NT2/D1 (cell line): Measurements from ENCODE around the gene CEP19.

ENCODE experiments used
- DNase-seq: peaks from one replicate; pipeline ENCODE4 v3.0.0-alpha.2; 2011; ENCODE audit warnings: low read depth, low spot score
- H3K27me3 ChIP-seq: 2 replicates; pipeline ENCODE4 v1.6.0; 2011; ENCODE audit warnings: mild to moderate bottlenecking; ENCODE audit not compliant: insufficient read length, insufficient read depth
- H3K36me3 ChIP-seq: 2 replicates; pipeline ENCODE4 v1.6.1; 2011; ENCODE audit warnings: mild to moderate bottlenecking, low read length, mixed read lengths; ENCODE audit not compliant: insufficient read depth, insufficient read length
- H3K4me1 ChIP-seq: 2 replicates; pipeline ENCODE4 v1.5.1; 2011; ENCODE audit not compliant: insufficient read depth, insufficient read length
- H3K4me3 ChIP-seq: 2 replicates; pipeline ENCODE4 v1.5.1; 2011; ENCODE audit warnings: low read depth; ENCODE audit not compliant: insufficient read length
- H3K9ac ChIP-seq: 2 replicates; pipeline ENCODE4 v1.6.0; 2011; ENCODE audit warnings: low read depth; ENCODE audit not compliant: insufficient read length
- H3K9me3 ChIP-seq: 2 replicates; pipeline ENCODE4 v1.5.1; 2011; ENCODE audit warnings: mild to moderate bottlenecking, low read length; ENCODE audit not compliant: insufficient read depth
- SUZ12 ChIP-seq: IDR thresholded peaks from 2 replicates; pipeline ENCODE4 v1.6.1; 2011; ENCODE audit not compliant: insufficient read length, insufficient read depth; ENCODE audit errors: extremely low read depth
- YY1 ChIP-seq: IDR thresholded peaks from 2 replicates; pipeline ENCODE4 v1.6.1; 2011; ENCODE audit not compliant: insufficient read length, insufficient read depth
- ZNF274 ChIP-seq: IDR thresholded peaks from 2 replicates; pipeline ENCODE4 v1.6.1; 2011; ENCODE audit warnings: mild to moderate bottlenecking, low read depth, low read length

CEP19 gene

DNA sequence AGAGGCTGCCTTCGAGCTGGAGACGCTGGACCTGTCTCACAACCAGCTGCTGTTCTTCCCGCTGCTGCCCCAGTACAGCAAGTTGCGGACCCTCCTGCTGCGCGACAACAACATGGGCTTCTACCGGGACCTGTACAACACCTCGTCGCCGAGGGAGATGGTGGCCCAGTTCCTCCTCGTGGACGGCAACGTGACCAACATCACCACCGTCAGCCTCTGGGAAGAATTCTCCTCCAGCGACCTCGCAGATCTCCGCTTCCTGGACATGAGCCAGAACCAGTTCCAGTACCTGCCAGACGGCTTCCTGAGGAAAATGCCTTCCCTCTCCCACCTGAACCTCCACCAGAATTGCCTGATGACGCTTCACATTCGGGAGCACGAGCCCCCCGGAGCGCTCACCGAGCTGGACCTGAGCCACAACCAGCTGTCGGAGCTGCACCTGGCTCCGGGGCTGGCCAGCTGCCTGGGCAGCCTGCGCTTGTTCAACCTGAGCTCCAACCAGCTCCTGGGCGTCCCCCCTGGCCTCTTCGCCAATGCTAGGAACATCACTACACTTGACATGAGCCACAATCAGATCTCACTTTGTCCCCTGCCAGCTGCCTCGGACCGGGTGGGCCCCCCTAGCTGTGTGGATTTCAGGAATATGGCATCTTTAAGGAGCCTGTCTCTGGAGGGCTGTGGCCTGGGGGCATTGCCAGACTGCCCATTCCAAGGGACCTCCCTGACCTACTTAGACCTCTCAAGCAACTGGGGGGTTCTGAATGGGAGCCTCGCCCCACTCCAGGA lies 51.5 kb downstream of the CEP19 start:
- H3K27me3 ChIP-seq, result peaks cover 4% of the 10 kb centered on the region
- H3K4me1 ChIP-seq, result peaks cover 4% of the 10 kb centered on the region
- no peak overlapping the region for H3K9ac ChIP-seq
- no peaks in the 10 kb centered on the region for H3K36me3 ChIP-seq
- DNase-seq, result no peak
- H3K9me3 ChIP-seq, result no peaks in the 10 kb centered on the region
- no peak overlapping the region for H3K4me3 ChIP-seq
- TF ChIP-seq ZNF274 (no peak), SUZ12 (no peak), YY1 (no peak)

DNA sequence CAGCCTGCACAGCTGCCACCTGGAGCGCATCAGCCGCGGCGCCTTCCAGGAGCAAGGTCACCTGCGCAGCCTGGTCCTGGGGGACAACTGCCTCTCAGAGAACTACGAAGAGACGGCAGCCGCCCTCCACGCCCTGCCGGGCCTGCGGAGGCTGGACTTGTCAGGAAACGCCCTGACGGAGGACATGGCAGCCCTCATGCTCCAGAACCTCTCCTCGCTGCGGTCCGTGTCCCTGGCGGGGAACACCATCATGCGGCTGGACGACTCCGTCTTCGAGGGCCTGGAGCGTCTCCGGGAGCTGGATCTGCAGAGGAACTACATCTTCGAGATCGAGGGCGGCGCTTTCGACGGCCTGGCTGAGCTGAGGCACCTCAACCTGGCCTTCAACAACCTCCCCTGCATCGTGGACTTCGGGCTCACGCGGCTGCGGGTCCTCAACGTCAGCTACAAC lies 52.1 kb downstream of the CEP19 start:
- no peak overlapping the region for H3K9ac ChIP-seq

More for the DNA sequence above, 52.1 kb downstream of the CEP19 start:
- H3K4me1 ChIP-seq, result peaks cover 4% of the 10 kb centered on the region
- no peaks in the 10 kb centered on the region for H3K9me3 ChIP-seq
- no peaks in the 10 kb centered on the region for H3K36me3 ChIP-seq
- no peak overlapping the region for H3K4me3 ChIP-seq
- DNase-seq, result no peak
- TF ChIP-seq YY1 (no peak), SUZ12 (no peak), ZNF274 (no peak)
- peaks cover 4% of the 10 kb centered on the region for H3K27me3 ChIP-seq
